IMR-90 (cell line): ENCODE measurements around the gene ZMIZ1. TPM values are rescaled to one million over a fixed set of nuclear protein-coding genes. Genes with fewer than 3 reads are reported as not detected.

Source experiments
- ATAC-seq: fragments of 200-7000 bp; cut with Tn5 transposase; 2 replicates; pipeline ENCODE4 v1.9.1; 2020; ENCODE audit warnings: low read depth, mild to moderate bottlenecking, moderate library complexity
- BruUV-seq: library from RNA; stranded (reverse); fragments of 400-500 nt; replicated peaks from 2 replicates; lab custom pipeline; 2021; lab: Mats Ljungman, UMichigan
- CTCF ChIA-PET: fragments of 300-600 bp; formaldehyde crosslinking; extraction: SDS; loops from one replicate; lab custom pipeline; 2021; ENCODE audit warnings: antibody characterized with exemption; lab: Yijun Ruan, JAX
- POLR2A ChIA-PET: fragments of 300-600 bp; sonication (Branson Sonifier 250); formaldehyde crosslinking; loops from one replicate; lab custom pipeline; 2022; ENCODE audit warnings: antibody characterized with exemption; ENCODE audit not compliant: unreplicated experiment; lab: Charles Lee
- DNase-seq: peaks from one replicate; pipeline ENCODE4 v3.0.0; 2013
- H2AFZ ChIP-seq: replicated peaks from 2 replicates; pipeline ENCODE3; 2013; ENCODE audit warnings: low read length, mild to moderate bottlenecking; ENCODE audit not compliant: poor library complexity
- H2AK5ac ChIP-seq: 2 replicates; pipeline ENCODE4 v1.6.1; 2013; ENCODE audit warnings: low read depth, low read length, inconsistent platforms
- H2AK9ac ChIP-seq: replicated peaks from 2 replicates; pipeline ENCODE3; 2013; ENCODE audit warnings: mild to moderate bottlenecking, low read depth, low read length, moderate library complexity; ENCODE audit not compliant: poor library complexity
- H2BK120ac ChIP-seq: 2 replicates; pipeline ENCODE4 v1.6.1; 2013; ENCODE audit warnings: low read depth, low read length, inconsistent platforms
- H2BK15ac ChIP-seq: 3 replicates; pipeline ENCODE4 v1.6.1; 2013; ENCODE audit warnings: low read depth, low read length, inconsistent platforms
- H2BK20ac ChIP-seq: 2 replicates; pipeline ENCODE4 v1.6.1; 2013; ENCODE audit warnings: low read depth, mild to moderate bottlenecking, inconsistent platforms, low read length, moderate library complexity
- H2BK5ac ChIP-seq: 2 replicates; pipeline ENCODE4 v1.6.1; 2013; ENCODE audit warnings: mild to moderate bottlenecking, low read depth, low read length, inconsistent platforms; ENCODE audit not compliant: poor library complexity, severe bottlenecking
- H3K14ac ChIP-seq: replicated peaks from 2 replicates; pipeline ENCODE4 v1.6.1; 2013; ENCODE audit warnings: low read depth, low read length, inconsistent platforms
- H3K18ac ChIP-seq: 2 replicates; pipeline ENCODE4 v1.6.1; 2013; ENCODE audit warnings: low read depth, low read length, control low read depth
- H3K23ac ChIP-seq: 2 replicates; pipeline ENCODE4 v1.6.1; 2013; ENCODE audit warnings: low read depth, low read length, inconsistent platforms
- H3K27ac ChIP-seq: 2 replicates; pipeline ENCODE4 v1.5.1; 2013; ENCODE audit warnings: mild to moderate bottlenecking, control low read depth, low read length; ENCODE audit not compliant: insufficient read depth
- H3K27me3 ChIP-seq: 2 replicates; pipeline ENCODE4 v1.6.1; 2013; ENCODE audit warnings: low read length; ENCODE audit not compliant: control insufficient read depth, insufficient read depth
- H3K36me3 ChIP-seq: 2 replicates; pipeline ENCODE4 v1.6.1; 2013; ENCODE audit warnings: low read length, mixed read lengths; ENCODE audit not compliant: control insufficient read depth, insufficient read depth
- H3K4ac ChIP-seq: 2 replicates; pipeline ENCODE4 v1.6.1; 2013; ENCODE audit warnings: low read depth, low read length, inconsistent platforms
- H3K4me1 ChIP-seq: 2 replicates; pipeline ENCODE4 v1.6.1; 2013; ENCODE audit warnings: low read length, mixed read lengths; ENCODE audit not compliant: control insufficient read depth, insufficient read depth
- H3K4me2 ChIP-seq: 2 replicates; pipeline ENCODE4 v1.6.1; 2013; ENCODE audit warnings: low read depth, mild to moderate bottlenecking, control low read depth, low read length, moderate library complexity
- H3K4me3 ChIP-seq: 2 replicates; pipeline ENCODE4 v1.5.1; 2013; ENCODE audit warnings: low read depth, mild to moderate bottlenecking, control low read depth, low read length, moderate library complexity; ENCODE audit not compliant: insufficient read depth
- H3K56ac ChIP-seq: 2 replicates; pipeline ENCODE4 v1.6.1; 2013; ENCODE audit warnings: low read length, inconsistent platforms; ENCODE audit not compliant: insufficient read depth; ENCODE audit errors: extremely low read depth
- H3K79me1 ChIP-seq, 2 experiments: 2 replicates each; pipeline ENCODE4 v1.6.1; 2013; ENCODE audit warnings: low read length in 2 of 2, inconsistent platforms in 1 of 2, low read depth in 1 of 2
- H3K9ac ChIP-seq: 2 replicates; pipeline ENCODE4 v1.6.1; 2013; ENCODE audit warnings: low read depth, low read length, control low read depth
- H3K9me1 ChIP-seq: 2 replicates; pipeline ENCODE4 v1.6.1; 2013; ENCODE audit warnings: low read length, inconsistent platforms; ENCODE audit not compliant: insufficient read depth
- H3K9me3 ChIP-seq: 2 replicates; pipeline ENCODE4 v1.6.1; 2013; ENCODE audit warnings: low read length; ENCODE audit not compliant: control insufficient read depth, insufficient read depth
- H4K20me1 ChIP-seq: 2 replicates; pipeline ENCODE4 v1.6.1; 2013; ENCODE audit warnings: low read length, inconsistent platforms; ENCODE audit not compliant: insufficient read depth
- H4K5ac ChIP-seq: 2 replicates; pipeline ENCODE4 v1.6.1; 2013; ENCODE audit warnings: mild to moderate bottlenecking, low read depth, low read length, control low read depth
- H4K8ac ChIP-seq, 2 experiments: 2 replicates each; pipeline ENCODE4 v1.6.1; 2013; ENCODE audit warnings: low read depth in 2 of 2, low read length in 2 of 2, control low read depth in 1 of 2, inconsistent platforms in 1 of 2
- H4K91ac ChIP-seq: 2 replicates; pipeline ENCODE4 v1.6.1; 2013; ENCODE audit warnings: low read depth, low read length, inconsistent platforms; ENCODE audit not compliant: insufficient read depth
- BHLHE40 ChIP-seq: fragments of 150-350 bp; IDR thresholded peaks from 2 replicates; pipeline ENCODE4 v1.6.1; 2016; ENCODE audit warnings: mild to moderate bottlenecking, low read depth, low read length
- CEBPB ChIP-seq: IDR thresholded peaks from 2 replicates; pipeline ENCODE4 v1.6.1; 2012; ENCODE audit warnings: low read depth, low read length, improper control_type of control experiment
- CHD1 ChIP-seq: IDR thresholded peaks from 2 replicates; pipeline ENCODE4 v1.6.1; 2012; ENCODE audit warnings: low read depth, low read length, improper control_type of control experiment
- FOS ChIP-seq: fragments of 150-350 bp; IDR thresholded peaks from 2 replicates; pipeline ENCODE4 v1.6.1; 2016; ENCODE audit warnings: low read depth, low read length
- MAFK ChIP-seq: IDR thresholded peaks from 2 replicates; pipeline ENCODE4 v1.6.1; 2012; ENCODE audit warnings: low read depth, low read length, improper control_type of control experiment
- MAZ ChIP-seq: IDR thresholded peaks from 2 replicates; pipeline ENCODE4 v1.6.1; 2012; ENCODE audit warnings: low read depth, mild to moderate bottlenecking, low read length, improper control_type of control experiment, moderate library complexity, borderline replicate concordance
- MXI1 ChIP-seq: IDR thresholded peaks from 2 replicates; pipeline ENCODE4 v1.6.1; 2012; ENCODE audit warnings: low read depth, mild to moderate bottlenecking, low read length, moderate library complexity, borderline replicate concordance
- NFE2L2 ChIP-seq: fragments of 150-350 bp; IDR thresholded peaks from 2 replicates; pipeline ENCODE4 v1.6.1; 2016; ENCODE audit warnings: low read depth, mild to moderate bottlenecking, low read length
- POLR2A ChIP-seq: IDR thresholded peaks from 2 replicates; pipeline ENCODE4 v1.6.1; 2012; ENCODE audit warnings: mild to moderate bottlenecking, low read depth, low read length
- RAD21 ChIP-seq: IDR thresholded peaks from 2 replicates; pipeline ENCODE4 v1.6.1; 2012; ENCODE audit warnings: low read length, improper control_type of control experiment
- RCOR1 ChIP-seq: IDR thresholded peaks from 2 replicates; pipeline ENCODE4 v1.6.1; 2012; ENCODE audit warnings: mild to moderate bottlenecking, low read length, improper control_type of control experiment; ENCODE audit not compliant: insufficient replicate concordance
- SMC3 ChIP-seq: fragments of 150-350 bp; IDR thresholded peaks from 2 replicates; pipeline ENCODE4 v1.6.1; 2016; ENCODE audit warnings: low read depth, mild to moderate bottlenecking, antibody characterized with exemption, low read length, moderate library complexity
- WGBS, 2 experiments: methylation state at CpG; one replicate each; pipeline versions ENCODE4 v1.1.5 to v1.1.7; 2013; ENCODE audit warnings: missing lambda C conversion rate in 2 of 2; ENCODE audit not compliant: insufficient read length in 1 of 2; ENCODE audit errors: extremely low coverage in 2 of 2; 5-methylcytosine and 5-hydroxymethylcytosine counted together
- dilution Hi-C: fragments of 300-500 bp; cut with HindIII; formaldehyde crosslinking; loops from one replicate; pipeline ENCODE4 v1.14.3; 2018; ENCODE audit warnings: low sequenced_read_pairs; ENCODE audit not compliant: unreplicated experiment
- in situ Hi-C: fragments of 300-500 bp; cut with MboI; formaldehyde crosslinking; loops from 3 replicates; pipeline ENCODE4 v1.14.3; 2019; ENCODE audit warnings: low sequenced_read_pairs, inconsistent platforms, mixed read lengths
- intact Hi-C: fragments of 100-400 bp; cut with micrococcal nuclease; formaldehyde crosslinking; loops from 2 replicates; pipeline ENCODE4 v1.10.0; 2022
- polyA plus RNA-seq, 3 experiments: library from polyadenylated mRNA; depleted of rRNA; stranded (reverse); fragments of >200 nt; gene quantifications; 2 replicates each; pipeline ENCODE4 v1.2.3, GENCODE V29; 2012; ENCODE audit warnings: low replicate concordance in 1 of 3
- total RNA-seq: library from RNA; depleted of rRNA; stranded (reverse); fragments of >200 nt; gene quantifications from 2 replicates; pipeline ENCODE4 v1.2.3, GENCODE V29; 2012
- TF ChIP-seq, protein P1 (sequence below): fragments of 150-350 bp; IDR thresholded peaks from 2 replicates; pipeline ENCODE4 v1.6.1; 2016; ENCODE audit warnings: low read depth, mild to moderate bottlenecking, low read length, moderate library complexity, borderline replicate concordance
- TF ChIP-seq, protein P2 (sequence below): fragments of 150-350 bp; IDR thresholded peaks from 2 replicates; pipeline ENCODE4 v1.6.1; 2017; ENCODE audit warnings: mild to moderate bottlenecking, antibody characterized with exemption, low read length, low read depth
- TF ChIP-seq, protein P3 (sequence below): conservative IDR thresholded peaks from 2 replicates; pipeline ENCODE4 v1.5.1; 2012; ENCODE audit warnings: mild to moderate bottlenecking, low read depth, low read length, improper control_type of control experiment

ZMIZ1 gene
- total and polyA plus RNA-seq, 2 of the 4 experiments (the other 2 are of a cell fraction), result 6.6 to 48.7 TPM

DNA sequence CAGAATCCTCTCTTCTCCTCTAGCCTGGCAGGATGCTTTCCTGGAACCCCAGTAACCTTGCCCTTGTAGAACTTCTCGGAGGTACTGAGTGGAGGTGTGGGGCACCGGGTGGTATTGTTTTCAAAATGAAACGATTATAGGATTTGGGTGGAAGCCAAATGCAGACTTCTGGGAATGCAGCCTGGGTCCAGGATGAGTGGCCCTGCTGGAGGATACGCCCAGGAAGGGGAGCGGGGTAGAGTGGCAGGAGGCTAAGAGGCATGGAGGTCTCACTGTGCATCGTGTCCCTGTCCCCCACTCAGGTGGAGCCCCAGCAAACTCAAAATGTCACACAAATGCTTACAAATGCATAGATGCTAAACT is 169.4 kb downstream of the ZMIZ1 start:
- ChIA-PET CTCF (no interaction called here), POLR2A (no interaction called here)
- no peak overlapping the region for H2AK9ac ChIP-seq
- no peak overlapping the region for H4K5ac ChIP-seq
- in situ Hi-C loops, result no loop called here
- H2BK15ac ChIP-seq, result no peak overlapping the region
- H3K4me1 ChIP-seq, result peaks cover 43% of the 10 kb centered on the region
- dilution Hi-C loops, result no loop called here
- peaks cover 37 to 89% of the 10 kb centered on the region in 2 experiments for H3K79me1 ChIP-seq
- no peak overlapping the region for H3K56ac ChIP-seq
- TF ChIP-seq, protein P1, sequence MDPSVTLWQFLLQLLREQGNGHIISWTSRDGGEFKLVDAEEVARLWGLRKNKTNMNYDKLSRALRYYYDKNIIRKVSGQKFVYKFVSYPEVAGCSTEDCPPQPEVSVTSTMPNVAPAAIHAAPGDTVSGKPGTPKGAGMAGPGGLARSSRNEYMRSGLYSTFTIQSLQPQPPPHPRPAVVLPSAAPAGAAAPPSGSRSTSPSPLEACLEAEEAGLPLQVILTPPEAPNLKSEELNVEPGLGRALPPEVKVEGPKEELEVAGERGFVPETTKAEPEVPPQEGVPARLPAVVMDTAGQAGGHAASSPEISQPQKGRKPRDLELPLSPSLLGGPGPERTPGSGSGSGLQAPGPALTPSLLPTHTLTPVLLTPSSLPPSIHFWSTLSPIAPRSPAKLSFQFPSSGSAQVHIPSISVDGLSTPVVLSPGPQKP, result no peak
- TF ChIP-seq CHD1 (no peak), MAZ (no peak), MXI1 (no peak), CEBPB (no peak), NFE2L2 (no peak), FOS (no peak), RCOR1 (no peak), SMC3 (no peak), MAFK (no peak), POLR2A (no peak), RAD21 (no peak), BHLHE40 (no peak)
- TF ChIP-seq, protein P2, sequence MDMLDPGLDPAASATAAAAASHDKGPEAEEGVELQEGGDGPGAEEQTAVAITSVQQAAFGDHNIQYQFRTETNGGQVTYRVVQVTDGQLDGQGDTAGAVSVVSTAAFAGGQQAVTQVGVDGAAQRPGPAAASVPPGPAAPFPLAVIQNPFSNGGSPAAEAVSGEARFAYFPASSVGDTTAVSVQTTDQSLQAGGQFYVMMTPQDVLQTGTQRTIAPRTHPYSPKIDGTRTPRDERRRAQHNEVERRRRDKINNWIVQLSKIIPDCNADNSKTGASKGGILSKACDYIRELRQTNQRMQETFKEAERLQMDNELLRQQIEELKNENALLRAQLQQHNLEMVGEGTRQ, result no peak
- TF ChIP-seq, protein P3, sequence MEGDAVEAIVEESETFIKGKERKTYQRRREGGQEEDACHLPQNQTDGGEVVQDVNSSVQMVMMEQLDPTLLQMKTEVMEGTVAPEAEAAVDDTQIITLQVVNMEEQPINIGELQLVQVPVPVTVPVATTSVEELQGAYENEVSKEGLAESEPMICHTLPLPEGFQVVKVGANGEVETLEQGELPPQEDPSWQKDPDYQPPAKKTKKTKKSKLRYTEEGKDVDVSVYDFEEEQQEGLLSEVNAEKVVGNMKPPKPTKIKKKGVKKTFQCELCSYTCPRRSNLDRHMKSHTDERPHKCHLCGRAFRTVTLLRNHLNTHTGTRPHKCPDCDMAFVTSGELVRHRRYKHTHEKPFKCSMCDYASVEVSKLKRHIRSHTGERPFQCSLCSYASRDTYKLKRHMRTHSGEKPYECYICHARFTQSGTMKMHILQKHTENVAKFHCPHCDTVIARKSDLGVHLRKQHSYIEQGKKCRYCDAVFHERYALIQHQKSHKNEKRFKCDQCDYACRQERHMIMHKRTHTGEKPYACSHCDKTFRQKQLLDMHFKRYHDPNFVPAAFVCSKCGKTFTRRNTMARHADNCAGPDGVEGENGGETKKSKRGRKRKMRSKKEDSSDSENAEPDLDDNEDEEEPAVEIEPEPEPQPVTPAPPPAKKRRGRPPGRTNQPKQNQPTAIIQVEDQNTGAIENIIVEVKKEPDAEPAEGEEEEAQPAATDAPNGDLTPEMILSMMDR, result no peak
- no peak overlapping the region for H4K91ac ChIP-seq
- no peak overlapping the region; the same call in 1 of the 2 replicates for H3K14ac ChIP-seq
- H3K36me3 ChIP-seq, result peaks cover 14% of the 10 kb centered on the region; the same call in 1 of the 2 replicates
- WGBS, 2 experiments, result 20% methylated on average over 2 of the region's 6 CpGs; no CpG with 5 or more reads in 1 of the 2 experiments
- peaks cover 88% of the 10 kb centered on the region for H4K20me1 ChIP-seq
- no peak overlapping the region for H2AK5ac ChIP-seq
- H3K9ac ChIP-seq, result no peak overlapping the region
- peak overlapping the region; percentile 6 for H2BK5ac ChIP-seq
- ATAC-seq, result no peak
- intact Hi-C loops, result no loop called here
- H3K18ac ChIP-seq, result no peak overlapping the region
- no peak for DNase-seq
- no peak overlapping the region for H3K4me3 ChIP-seq
- peaks cover 52% of the 10 kb centered on the region for H3K9me1 ChIP-seq
- BruUV-seq, result no TSS peak
- no peak overlapping the region for H3K23ac ChIP-seq
- no peak overlapping the region for H2BK120ac ChIP-seq
- H3K4ac ChIP-seq, result 0 out of 2 replicates have a peak overlapping the region, but pooled peaks have one; percentile 2
- no peak overlapping the region for H2BK20ac ChIP-seq
- no peaks in the 10 kb centered on the region for H3K9me3 ChIP-seq
- no peaks in the 10 kb centered on the region for H3K27me3 ChIP-seq
- H2AFZ ChIP-seq, result no peak overlapping the region
- no peak overlapping the region for H3K4me2 ChIP-seq
- H3K27ac ChIP-seq, result no peak overlapping the region
- no peak overlapping the region for H4K8ac ChIP-seq
